Kidney epithelial cell (primary cell): ENCODE measurements around the gene ELK1. TPM values are rescaled to one million over a fixed set of nuclear protein-coding genes. Genes with fewer than 3 reads are reported as not detected.

Experiments
- DNase-seq: peaks from one replicate; pipeline ENCODE4 v3.0.0-alpha.2; 2010; ENCODE audit warnings: low read depth
- H3K27me3 ChIP-seq: 2 replicates; pipeline ENCODE4 v1.6.0; 2011; ENCODE audit warnings: low read length; ENCODE audit not compliant: control insufficient read depth, insufficient read depth
- H3K36me3 ChIP-seq: 2 replicates; pipeline ENCODE4 v1.5.1; 2011; ENCODE audit warnings: low read length; ENCODE audit not compliant: control insufficient read depth, insufficient read depth
- H3K4me3 ChIP-seq: 2 replicates; pipeline ENCODE4 v1.5.1; 2011; ENCODE audit warnings: low read depth, mild to moderate bottlenecking, control low read depth, low read length
- CTCF ChIP-seq: IDR thresholded peaks from 2 replicates; pipeline ENCODE4 v1.5.1; 2011; ENCODE audit warnings: mild to moderate bottlenecking, moderate library complexity, low read length, control low read depth, inconsistent platforms; ENCODE audit not compliant: insufficient read depth, poor library complexity, severe bottlenecking
- total RNA-seq: library from RNA; depleted of rRNA; stranded (reverse); fragments of >200 nt; gene quantifications from 2 replicates; pipeline ENCODE4 v1.2.3, GENCODE V29; 2015

The ELK1 gene
- total RNA-seq, 1 donor from 2014 or later: 36.0 TPM

DNA sequence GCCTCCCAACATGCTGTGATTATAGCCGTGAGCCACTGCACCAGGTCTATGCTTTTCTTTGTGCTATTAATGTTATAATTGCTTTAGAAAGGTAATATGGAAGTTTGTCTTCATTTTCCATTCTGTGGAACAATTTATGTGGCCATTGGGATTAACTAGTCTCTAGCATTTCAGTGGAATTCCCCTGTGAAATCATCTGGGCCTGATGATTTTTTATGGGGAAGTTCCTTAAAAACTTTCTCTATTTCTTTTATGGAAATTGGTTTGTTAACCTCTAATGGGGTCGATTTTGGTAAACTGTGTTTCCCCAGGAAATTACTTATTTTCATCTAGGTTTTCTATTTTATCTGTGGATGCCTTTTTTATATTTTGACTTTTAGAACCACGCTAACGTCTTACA lies 56.8 kb downstream of the ELK1 start:
- Histone ChIP-seq H3K36me3 (no peaks in the 10 kb centered on the region), H3K4me3 (no peak overlapping the region), H3K27me3 (no peaks in the 10 kb centered on the region)
- no peak for DNase-seq
- no peak for TF ChIP-seq CTCF

DNA sequence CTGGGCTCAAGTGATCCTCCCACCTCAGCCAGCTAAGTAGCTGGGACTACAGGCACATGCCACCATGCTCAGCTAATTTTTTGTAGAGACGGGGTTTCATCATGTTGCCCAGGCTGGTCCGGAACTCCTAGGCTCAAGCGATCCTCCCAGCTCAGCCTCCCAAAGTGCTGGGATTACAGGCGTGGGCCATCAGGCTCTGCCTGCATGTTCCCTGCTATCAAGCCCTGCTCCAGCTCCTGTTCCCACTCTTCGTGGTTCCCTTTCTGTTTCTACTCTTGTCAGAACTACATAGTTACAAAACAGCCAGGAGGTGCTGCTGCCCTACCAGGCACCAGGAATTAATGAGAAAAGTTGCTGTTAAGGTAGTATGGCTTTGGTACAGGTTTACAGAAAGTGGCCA lies 59.4 kb downstream of the ELK1 start:
- DNase-seq: no peak
- H3K4me3 ChIP-seq: no peak overlapping the region
- no peak for TF ChIP-seq CTCF
- H3K36me3 ChIP-seq: no peaks in the 10 kb centered on the region
- H3K27me3 ChIP-seq: no peaks in the 10 kb centered on the region

GRCh38 chrX:47587906-47588735 lies 62.2 kb downstream of the ELK1 start:
- DNase-seq: no peak
- TF ChIP-seq CTCF: no peak
- no peak overlapping the region for H3K4me3 ChIP-seq

DNA sequence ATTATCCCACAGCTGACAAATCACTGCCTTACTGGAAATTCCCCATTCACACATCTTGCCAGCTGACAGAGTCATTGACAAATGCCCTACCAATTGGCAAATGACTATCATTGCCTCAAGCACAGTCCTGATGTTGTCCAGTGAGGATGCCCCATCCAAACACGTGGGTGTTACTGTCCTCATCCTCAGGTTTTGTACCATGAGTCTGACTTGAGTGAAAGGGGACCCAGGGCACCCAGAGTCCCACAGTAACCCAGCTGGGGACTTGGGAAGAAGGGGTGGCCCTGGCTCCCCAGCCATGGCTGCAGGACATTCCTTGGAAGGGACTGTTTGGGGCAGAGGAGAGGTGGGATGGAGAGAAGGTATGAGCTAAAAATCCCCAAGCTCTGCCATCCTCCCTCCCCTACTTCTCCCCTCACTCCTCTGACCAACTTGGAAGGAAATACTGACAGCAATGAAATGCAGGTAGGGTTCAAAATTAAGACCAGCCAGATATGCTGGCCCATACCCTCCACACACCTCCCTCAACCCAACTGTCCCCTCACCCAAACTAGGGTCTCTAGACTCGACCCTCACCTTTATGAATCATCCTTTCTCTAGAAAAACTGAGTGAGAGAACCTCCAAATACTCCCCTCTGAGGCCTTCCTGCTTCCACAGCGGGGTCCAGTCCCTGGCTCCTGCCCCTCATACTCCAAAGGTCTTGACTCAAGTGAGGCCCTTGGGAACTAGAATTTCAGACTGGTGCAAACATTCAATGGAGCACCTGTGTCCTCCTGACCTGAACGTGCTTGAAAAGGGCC lies 63.1 kb downstream of the ELK1 start:
- Histone ChIP-seq H3K4me3 (no peak overlapping the region), H3K27me3 (no peaks in the 10 kb centered on the region), H3K36me3 (no peaks in the 10 kb centered on the region)
- DNase-seq: no peak
- TF ChIP-seq CTCF: no peak

More at GRCh38 chrX:47587906-47588735, 62.2 kb downstream of the ELK1 start:
- no peaks in the 10 kb centered on the region for H3K27me3 ChIP-seq
- H3K36me3 ChIP-seq: no peaks in the 10 kb centered on the region

- Histone ChIP-seq H3K4me3 (no peak overlapping the region), H3K36me3 (no peaks in the 10 kb centered on the region), H3K27me3 (no peaks in the 10 kb centered on the region)
- no peak for TF ChIP-seq CTCF
- DNase-seq: no peak
Observed at GRCh38 chrX:47586043-47586787, 64.1 kb downstream of the ELK1 start.

Other genes starting within 250 kb of the ELK1 start
- 4.1 and 4.5 TPM in 2 replicates for gene ZNF41, start 167.3 kb downstream of the ELK1 start, total RNA-seq
- gene ARAF, start 89.4 kb downstream of the ELK1 start, total RNA-seq: 30.2 and 41.2 TPM in 2 replicates
- gene TIMP1, start 68.1 kb downstream of the ELK1 start, total RNA-seq: 118 and 148 TPM in 2 replicates
- 0.62 and 1.9 TPM in 2 replicates for gene SYN1, start 30.7 kb downstream of the ELK1 start, total RNA-seq
- gene CFP, start 20.6 kb downstream of the ELK1 start, total RNA-seq: 0.21 TPM in 1 of 2 replicates, not detected in the other
- 149 and 165 TPM in 2 replicates for gene UXT, start 8.6 kb upstream of the ELK1 start, total RNA-seq
- gene ZNF81, start 186.3 kb upstream of the ELK1 start, total RNA-seq: 2.6 and 2.8 TPM in 2 replicates